NB4 (cell line): Measurements from ENCODE around the gene A1BG.
A peak's percentile ranks its signal among the peaks of the same experiment; 100 is the strongest.
"Not testable (repeated sequence)": the region's sequence is repeated elsewhere in the genome, so short reads cannot be mapped to it uniquely, and the experiment has no call there.

Source experiments
- DNase-seq: peaks from one replicate; pipeline ENCODE4 v3.0.0; 2010; ENCODE audit warnings: low read depth
- H3K4me3 ChIP-seq: one replicate; pipeline ENCODE4 v1.5.1; 2011; ENCODE audit warnings: mild to moderate bottlenecking, low read depth, low read length, moderate library complexity
- CTCF ChIP-seq: IDR thresholded peaks from one replicate; pipeline ENCODE4 v1.5.1; 2012; ENCODE audit warnings: low read depth, low read length
- MAX ChIP-seq: IDR thresholded peaks from 2 replicates; pipeline ENCODE4 v1.6.1; 2011; ENCODE audit warnings: low read depth, low read length
- MYC ChIP-seq: IDR thresholded peaks from 2 replicates; pipeline ENCODE4 v1.6.1; 2011; ENCODE audit warnings: low read depth, low read length
- POLR2A ChIP-seq: IDR thresholded peaks from 2 replicates; pipeline ENCODE4 v1.6.1; 2011; ENCODE audit warnings: mild to moderate bottlenecking; ENCODE audit not compliant: insufficient read length; ENCODE audit errors: extremely low read depth

Gene A1BG

GRCh38 chr19:58350871-58351557 lies 2.3 kb downstream of the A1BG start:
- TF ChIP-seq MAX (no peak), MYC (no peak), POLR2A (no peak), CTCF (no peak)
- H3K4me3 ChIP-seq: no peak overlapping the region
- DNase-seq: no peak

- no peak for DNase-seq
- TF ChIP-seq MAX (no peak), MYC (no peak), POLR2A (no peak), CTCF (no peak)
- H3K4me3 ChIP-seq: no peak overlapping the region
These were observed 3.1 kb downstream of the A1BG start for GRCh38 chr19:58350001-58350861.

- no peak for TF ChIP-seq MYC
- DNase-seq: no peak
- no peak overlapping the region for H3K4me3 ChIP-seq
These were observed 3.7 kb downstream of the A1BG start for GRCh38 chr19:58349590-58349989.

GRCh38 chr19:58348080-58348479 lies 5.2 kb downstream of the A1BG start:
- H3K4me3 ChIP-seq: peak overlapping the region; percentile 74

GRCh38 chr19:58346961-58347929 lies 6.0 kb downstream of the A1BG start:
- DNase-seq: peak; percentile 77
- peak overlapping the region; percentile 74 for H3K4me3 ChIP-seq
- TF ChIP-seq POLR2A: peak; percentile 46
- TF ChIP-seq CTCF: no peak
- no peak; the same call in 1 of the 2 replicates for TF ChIP-seq MYC
- TF ChIP-seq MAX: peak; percentile 65

More at GRCh38 chr19:58348080-58348479, 5.2 kb downstream of the A1BG start:
- not testable (repeated sequence) for DNase-seq

- H3K4me3 ChIP-seq: no peak overlapping the region
- DNase-seq: no peak
- TF ChIP-seq POLR2A: no peak
- no peak for TF ChIP-seq MAX
- no peak for TF ChIP-seq MYC
- TF ChIP-seq CTCF: no peak
These were observed 7.7 kb downstream of the A1BG start for GRCh38 chr19:58345558-58345957.
